GM23338 (cell line): ENCODE data around the gene ARID3A. TPM values are rescaled to one million over a fixed set of nuclear protein-coding genes. Genes with fewer than 3 reads are reported as not detected.

Source experiments
- ATAC-seq: fragments of 200-7000 bp; cut with Tn5 transposase; 3 replicates; pipeline ENCODE4 v1.9.1; 2020
- DNase-seq: peaks from one replicate; pipeline ENCODE4 v3.0.0-alpha.2; 2015; ENCODE audit warnings: low spot score
- H2AFZ ChIP-seq: fragments of 200-600 bp; sonication (generic); 2 replicates; pipeline ENCODE4 v1.8.0; 2016; ENCODE audit warnings: antibody characterized with exemption, mild to moderate bottlenecking, moderate library complexity
- H3F3A ChIP-seq: fragments of 200-600 bp; sonication (generic); replicated peaks from 2 replicates; pipeline ENCODE4 v1.8.0; 2017; ENCODE audit warnings: antibody characterized with exemption, mixed run types, low read depth
- H3K27ac ChIP-seq: fragments of 200-600 bp; sonication (generic); 2 replicates; pipeline ENCODE4 v1.6.1; 2016; ENCODE audit warnings: low read depth
- H3K27me3 ChIP-seq: fragments of 200-600 bp; sonication (generic); 2 replicates; pipeline ENCODE4 v1.8.0; 2016; ENCODE audit warnings: mild to moderate bottlenecking, mixed run types, moderate library complexity; ENCODE audit not compliant: insufficient read depth
- H3K36me3 ChIP-seq: fragments of 200-600 bp; sonication (generic); 2 replicates; pipeline ENCODE4 v1.8.0; 2016; ENCODE audit warnings: mild to moderate bottlenecking; ENCODE audit not compliant: insufficient read depth
- H3K4me1 ChIP-seq: fragments of 200-600 bp; sonication (generic); 2 replicates; pipeline ENCODE4 v1.8.0; 2016; ENCODE audit warnings: mild to moderate bottlenecking, moderate library complexity; ENCODE audit not compliant: insufficient read depth
- H3K4me2 ChIP-seq: fragments of 200-600 bp; sonication (generic); 2 replicates; pipeline ENCODE4 v1.7.1; 2017; ENCODE audit warnings: mixed run types
- H3K4me3 ChIP-seq: fragments of 200-600 bp; sonication (generic); 2 replicates; pipeline ENCODE4 v1.6.1; 2016; ENCODE audit warnings: mixed run types
- H3K79me2 ChIP-seq: fragments of 200-600 bp; sonication (generic); replicated peaks from 2 replicates; pipeline ENCODE4 v1.8.0; 2017; ENCODE audit warnings: mild to moderate bottlenecking; ENCODE audit not compliant: insufficient read depth
- H3K9me2 ChIP-seq: fragments of 200-600 bp; sonication (generic); 2 replicates; pipeline ENCODE4 v1.8.0; 2017; ENCODE audit not compliant: insufficient read depth
- H4K20me1 ChIP-seq: fragments of 200-600 bp; sonication (generic); replicated peaks from 2 replicates; pipeline ENCODE4 v1.8.0; 2017; ENCODE audit warnings: mild to moderate bottlenecking; ENCODE audit not compliant: insufficient read depth
- H3K27ac Mint-ChIP-seq: 2 replicates; pipeline ENCODE4 v1.8.0; 2020; ENCODE audit warnings: inconsistent platforms, mild to moderate bottlenecking, moderate library complexity, mixed read lengths
- H3K27me3 Mint-ChIP-seq: 3 replicates; pipeline ENCODE4 v1.8.0; 2022; ENCODE audit warnings: low read depth, mild to moderate bottlenecking, moderate library complexity, mixed read lengths, inconsistent platforms; ENCODE audit not compliant: insufficient read depth, poor library complexity
- H3K36me3 Mint-ChIP-seq: 3 replicates; pipeline ENCODE4 v1.8.0; 2021; ENCODE audit warnings: low read depth, mild to moderate bottlenecking, inconsistent platforms, moderate library complexity, mixed read lengths
- H3K4me1 Mint-ChIP-seq: 3 replicates; pipeline ENCODE4 v1.8.0; 2020; ENCODE audit warnings: mild to moderate bottlenecking, inconsistent platforms, mixed read lengths
- H3K4me3 Mint-ChIP-seq: 3 replicates; pipeline ENCODE4 v1.8.0; 2021; ENCODE audit warnings: moderate library complexity, mild to moderate bottlenecking, inconsistent platforms, mixed read lengths
- H3K9me3 Mint-ChIP-seq: 3 replicates; pipeline ENCODE4 v1.8.0; 2020; ENCODE audit warnings: moderate library complexity, mild to moderate bottlenecking, inconsistent platforms, mixed read lengths
- CREB1 ChIP-seq: fragments of 250-450 bp; sonication (Bioruptor Pico); IDR thresholded peaks from 2 replicates; pipeline ENCODE4 v1.5.0; 2020; ENCODE audit warnings: low read depth, mild to moderate bottlenecking, moderate library complexity
- EZH2 ChIP-seq: fragments of 200-600 bp; sonication (generic); IDR thresholded peaks from one replicate; pipeline ENCODE4 v1.8.0; 2017; ENCODE audit warnings: antibody characterized with exemption, mild to moderate bottlenecking, low read depth; ENCODE audit not compliant: unreplicated experiment
- EZH2phosphoT487 ChIP-seq: fragments of 200-600 bp; sonication (generic); IDR thresholded peaks from one replicate; pipeline ENCODE4 v1.8.1; 2018; ENCODE audit warnings: antibody characterized with exemption; ENCODE audit not compliant: unreplicated experiment
- JUNB ChIP-seq: IDR thresholded peaks from one replicate; pipeline ENCODE4 v1.6.1; 2016; ENCODE audit warnings: antibody characterized with exemption; ENCODE audit not compliant: unreplicated experiment
- NANOG ChIP-seq: IDR thresholded peaks from 2 replicates; pipeline ENCODE4 v1.6.1; 2016; ENCODE audit warnings: antibody characterized with exemption, borderline replicate concordance
- POLR2AphosphoS5 ChIP-seq: IDR thresholded peaks from 2 replicates; pipeline ENCODE4 v1.6.1; 2016; ENCODE audit warnings: antibody characterized with exemption, low read depth
- STAT1 ChIP-seq: IDR thresholded peaks from one replicate; pipeline ENCODE4 v1.6.1; 2016; ENCODE audit warnings: antibody characterized with exemption; ENCODE audit not compliant: unreplicated experiment
- ZNF114 ChIP-seq: fragments of 250-450 bp; sonication (Bioruptor Pico); IDR thresholded peaks from 2 replicates; pipeline ENCODE4 v1.5.0; 2020; ENCODE audit warnings: mild to moderate bottlenecking, moderate library complexity
- ZNF331 ChIP-seq: fragments of 250-450 bp; sonication (Bioruptor Pico); IDR thresholded peaks from 2 replicates; pipeline ENCODE4 v1.5.0; 2020; ENCODE audit warnings: low read depth, mild to moderate bottlenecking, moderate library complexity
- polyA plus RNA-seq: library from polyadenylated mRNA; unstranded; fragments of >200 nt; fragmentation: Nextera tagmentation; extraction: Ambion mirVana; gene quantifications from 2 replicates; pipeline ENCODE4 v1.2.1, GENCODE V29; 2016
- total RNA-seq: library from RNA; depleted of rRNA; stranded (reverse); fragments of >200 nt; shearing (Covaris generic); gene quantifications from 2 replicates; pipeline ENCODE4 v1.2.3, GENCODE V29; 2014
- TF ChIP-seq, protein P1 (sequence below): fragments of 250-450 bp; sonication (Bioruptor Pico); IDR thresholded peaks from 2 replicates; pipeline ENCODE4 v1.5.0; 2020; ENCODE audit warnings: mild to moderate bottlenecking, moderate library complexity
- TF ChIP-seq, protein P2 (sequence below): IDR thresholded peaks from one replicate; pipeline ENCODE4 v1.6.1; 2018; ENCODE audit warnings: antibody characterized with exemption; ENCODE audit not compliant: unreplicated experiment
- TF ChIP-seq, protein P3 (sequence below), 2 experiments: fragments of 200-600 bp in 1 of 2; sonication (generic) in 1 of 2; conservative IDR thresholded peaks; 2 replicates each; pipeline versions ENCODE4 v1.5.1 to v1.6.1; 2016 to 2017; ENCODE audit warnings: antibody characterized with exemption in 2 of 2, low read depth in 2 of 2, mild to moderate bottlenecking in 2 of 2, moderate library complexity in 1 of 2
- TF ChIP-seq, protein P4 (sequence below): IDR thresholded peaks from 2 replicates; pipeline ENCODE4 v1.6.1; 2016; ENCODE audit warnings: antibody characterized with exemption

Gene ARID3A
- total and polyA plus RNA-seq, 2 experiments from 2014 or later: 33.6 to 51.6 TPM

DNA sequence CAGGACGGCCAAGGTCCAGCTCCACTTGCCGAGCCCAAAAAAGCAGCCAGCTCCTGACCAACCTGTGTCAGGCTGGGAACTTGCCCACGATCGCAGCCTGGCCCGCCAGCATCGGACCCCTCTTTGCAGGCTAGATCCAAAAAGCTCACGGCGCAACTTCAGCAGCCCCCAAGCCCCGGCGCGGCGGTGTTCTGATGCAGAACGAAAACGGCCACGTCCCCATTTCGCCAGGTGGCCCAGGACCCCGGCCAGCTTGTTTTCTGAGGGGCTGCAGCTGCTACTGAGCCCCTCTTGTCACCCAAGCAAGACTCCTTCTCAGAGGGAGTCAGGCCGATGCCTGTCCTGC is 93.8 kb downstream of the ARID3A start:
- Mint-ChIP-seq H3K27me3 (peaks cover 18% of the 10 kb centered on the region), H3K36me3 (no peaks in the 10 kb centered on the region), H3K9me3 (peaks cover 3% of the 10 kb centered on the region; the same call in 2 of the 3 replicates), H3K27ac (no peak overlapping the region), H3K4me3 (peak overlapping the region; percentile 94), H3K4me1 (peaks cover 26% of the 10 kb centered on the region)
- TF ChIP-seq NANOG: no peak
- TF ChIP-seq, protein P1, sequence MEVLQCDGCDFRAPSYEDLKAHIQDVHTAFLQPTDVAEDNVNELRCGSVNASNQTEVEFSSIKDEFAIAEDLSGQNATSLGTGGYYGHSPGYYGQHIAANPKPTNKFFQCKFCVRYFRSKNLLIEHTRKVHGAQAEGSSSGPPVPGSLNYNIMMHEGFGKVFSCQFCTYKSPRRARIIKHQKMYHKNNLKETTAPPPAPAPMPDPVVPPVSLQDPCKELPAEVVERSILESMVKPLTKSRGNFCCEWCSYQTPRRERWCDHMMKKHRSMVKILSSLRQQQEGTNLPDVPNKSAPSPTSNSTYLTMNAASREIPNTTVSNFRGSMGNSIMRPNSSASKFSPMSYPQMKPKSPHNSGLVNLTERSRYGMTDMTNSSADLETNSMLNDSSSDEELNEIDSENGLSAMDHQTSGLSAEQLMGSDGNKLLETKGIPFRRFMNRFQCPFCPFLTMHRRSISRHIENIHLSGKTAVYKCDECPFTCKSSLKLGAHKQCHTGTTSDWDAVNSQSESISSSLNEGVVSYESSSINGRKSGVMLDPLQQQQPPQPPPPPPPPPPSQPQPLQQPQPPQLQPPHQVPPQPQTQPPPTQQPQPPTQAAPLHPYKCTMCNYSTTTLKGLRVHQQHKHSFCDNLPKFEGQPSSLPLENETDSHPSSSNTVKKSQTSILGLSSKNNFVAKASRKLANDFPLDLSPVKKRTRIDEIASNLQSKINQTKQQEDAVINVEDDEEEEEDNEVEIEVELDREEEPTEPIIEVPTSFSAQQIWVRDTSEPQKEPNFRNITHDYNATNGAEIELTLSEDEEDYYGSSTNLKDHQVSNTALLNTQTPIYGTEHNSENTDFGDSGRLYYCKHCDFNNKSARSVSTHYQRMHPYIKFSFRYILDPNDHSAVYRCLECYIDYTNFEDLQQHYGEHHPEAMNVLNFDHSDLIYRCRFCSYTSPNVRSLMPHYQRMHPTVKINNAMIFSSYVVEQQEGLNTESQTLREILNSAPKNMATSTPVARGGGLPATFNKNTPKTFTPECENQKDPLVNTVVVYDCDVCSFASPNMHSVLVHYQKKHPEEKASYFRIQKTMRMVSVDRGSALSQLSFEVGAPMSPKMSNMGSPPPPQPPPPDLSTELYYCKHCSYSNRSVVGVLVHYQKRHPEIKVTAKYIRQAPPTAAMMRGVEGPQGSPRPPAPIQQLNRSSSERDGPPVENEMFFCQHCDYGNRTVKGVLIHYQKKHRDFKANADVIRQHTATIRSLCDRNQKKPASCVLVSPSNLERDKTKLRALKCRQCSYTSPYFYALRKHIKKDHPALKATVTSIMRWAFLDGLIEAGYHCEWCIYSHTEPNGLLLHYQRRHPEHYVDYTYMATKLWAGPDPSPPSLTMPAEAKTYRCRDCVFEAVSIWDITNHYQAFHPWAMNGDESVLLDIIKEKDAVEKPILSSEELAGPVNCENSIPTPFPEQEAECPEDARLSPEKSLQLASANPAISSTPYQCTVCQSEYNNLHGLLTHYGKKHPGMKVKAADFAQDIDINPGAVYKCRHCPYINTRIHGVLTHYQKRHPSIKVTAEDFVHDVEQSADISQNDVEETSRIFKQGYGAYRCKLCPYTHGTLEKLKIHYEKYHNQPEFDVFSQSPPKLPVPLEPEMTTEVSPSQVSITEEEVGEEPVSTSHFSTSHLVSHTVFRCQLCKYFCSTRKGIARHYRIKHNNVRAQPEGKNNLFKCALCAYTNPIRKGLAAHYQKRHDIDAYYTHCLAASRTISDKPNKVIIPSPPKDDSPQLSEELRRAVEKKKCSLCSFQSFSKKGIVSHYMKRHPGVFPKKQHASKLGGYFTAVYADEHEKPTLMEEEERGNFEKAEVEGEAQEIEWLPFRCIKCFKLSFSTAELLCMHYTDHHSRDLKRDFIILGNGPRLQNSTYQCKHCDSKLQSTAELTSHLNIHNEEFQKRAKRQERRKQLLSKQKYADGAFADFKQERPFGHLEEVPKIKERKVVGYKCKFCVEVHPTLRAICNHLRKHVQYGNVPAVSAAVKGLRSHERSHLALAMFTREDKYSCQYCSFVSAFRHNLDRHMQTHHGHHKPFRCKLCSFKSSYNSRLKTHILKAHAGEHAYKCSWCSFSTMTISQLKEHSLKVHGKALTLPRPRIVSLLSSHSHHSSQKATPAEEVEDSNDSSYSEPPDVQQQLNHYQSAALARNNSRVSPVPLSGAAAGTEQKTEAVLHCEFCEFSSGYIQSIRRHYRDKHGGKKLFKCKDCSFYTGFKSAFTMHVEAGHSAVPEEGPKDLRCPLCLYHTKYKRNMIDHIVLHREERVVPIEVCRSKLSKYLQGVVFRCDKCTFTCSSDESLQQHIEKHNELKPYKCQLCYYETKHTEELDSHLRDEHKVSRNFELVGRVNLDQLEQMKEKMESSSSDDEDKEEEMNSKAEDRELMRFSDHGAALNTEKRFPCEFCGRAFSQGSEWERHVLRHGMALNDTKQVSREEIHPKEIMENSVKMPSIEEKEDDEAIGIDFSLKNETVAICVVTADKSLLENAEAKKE (CRISPR knock-in tag): no peak
- no peak for TF ChIP-seq EZH2
- TF ChIP-seq POLR2AphosphoS5: no peak
- TF ChIP-seq STAT1: no peak
- TF ChIP-seq, protein P2, sequence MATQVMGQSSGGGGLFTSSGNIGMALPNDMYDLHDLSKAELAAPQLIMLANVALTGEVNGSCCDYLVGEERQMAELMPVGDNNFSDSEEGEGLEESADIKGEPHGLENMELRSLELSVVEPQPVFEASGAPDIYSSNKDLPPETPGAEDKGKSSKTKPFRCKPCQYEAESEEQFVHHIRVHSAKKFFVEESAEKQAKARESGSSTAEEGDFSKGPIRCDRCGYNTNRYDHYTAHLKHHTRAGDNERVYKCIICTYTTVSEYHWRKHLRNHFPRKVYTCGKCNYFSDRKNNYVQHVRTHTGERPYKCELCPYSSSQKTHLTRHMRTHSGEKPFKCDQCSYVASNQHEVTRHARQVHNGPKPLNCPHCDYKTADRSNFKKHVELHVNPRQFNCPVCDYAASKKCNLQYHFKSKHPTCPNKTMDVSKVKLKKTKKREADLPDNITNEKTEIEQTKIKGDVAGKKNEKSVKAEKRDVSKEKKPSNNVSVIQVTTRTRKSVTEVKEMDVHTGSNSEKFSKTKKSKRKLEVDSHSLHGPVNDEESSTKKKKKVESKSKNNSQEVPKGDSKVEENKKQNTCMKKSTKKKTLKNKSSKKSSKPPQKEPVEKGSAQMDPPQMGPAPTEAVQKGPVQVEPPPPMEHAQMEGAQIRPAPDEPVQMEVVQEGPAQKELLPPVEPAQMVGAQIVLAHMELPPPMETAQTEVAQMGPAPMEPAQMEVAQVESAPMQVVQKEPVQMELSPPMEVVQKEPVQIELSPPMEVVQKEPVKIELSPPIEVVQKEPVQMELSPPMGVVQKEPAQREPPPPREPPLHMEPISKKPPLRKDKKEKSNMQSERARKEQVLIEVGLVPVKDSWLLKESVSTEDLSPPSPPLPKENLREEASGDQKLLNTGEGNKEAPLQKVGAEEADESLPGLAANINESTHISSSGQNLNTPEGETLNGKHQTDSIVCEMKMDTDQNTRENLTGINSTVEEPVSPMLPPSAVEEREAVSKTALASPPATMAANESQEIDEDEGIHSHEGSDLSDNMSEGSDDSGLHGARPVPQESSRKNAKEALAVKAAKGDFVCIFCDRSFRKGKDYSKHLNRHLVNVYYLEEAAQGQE: no peak
- TF ChIP-seq CREB1: no peak
- TF ChIP-seq ZNF114: no peak
- TF ChIP-seq, protein P3, sequence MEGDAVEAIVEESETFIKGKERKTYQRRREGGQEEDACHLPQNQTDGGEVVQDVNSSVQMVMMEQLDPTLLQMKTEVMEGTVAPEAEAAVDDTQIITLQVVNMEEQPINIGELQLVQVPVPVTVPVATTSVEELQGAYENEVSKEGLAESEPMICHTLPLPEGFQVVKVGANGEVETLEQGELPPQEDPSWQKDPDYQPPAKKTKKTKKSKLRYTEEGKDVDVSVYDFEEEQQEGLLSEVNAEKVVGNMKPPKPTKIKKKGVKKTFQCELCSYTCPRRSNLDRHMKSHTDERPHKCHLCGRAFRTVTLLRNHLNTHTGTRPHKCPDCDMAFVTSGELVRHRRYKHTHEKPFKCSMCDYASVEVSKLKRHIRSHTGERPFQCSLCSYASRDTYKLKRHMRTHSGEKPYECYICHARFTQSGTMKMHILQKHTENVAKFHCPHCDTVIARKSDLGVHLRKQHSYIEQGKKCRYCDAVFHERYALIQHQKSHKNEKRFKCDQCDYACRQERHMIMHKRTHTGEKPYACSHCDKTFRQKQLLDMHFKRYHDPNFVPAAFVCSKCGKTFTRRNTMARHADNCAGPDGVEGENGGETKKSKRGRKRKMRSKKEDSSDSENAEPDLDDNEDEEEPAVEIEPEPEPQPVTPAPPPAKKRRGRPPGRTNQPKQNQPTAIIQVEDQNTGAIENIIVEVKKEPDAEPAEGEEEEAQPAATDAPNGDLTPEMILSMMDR (conservative IDR thresholded peaks at IDR 0.05; ENCODE audit: low read depth in 2 of 2): no peak
- no peak for TF ChIP-seq ZNF331
- no peak for TF ChIP-seq JUNB
- no peak for TF ChIP-seq EZH2phosphoT487
- TF ChIP-seq, protein P4, sequence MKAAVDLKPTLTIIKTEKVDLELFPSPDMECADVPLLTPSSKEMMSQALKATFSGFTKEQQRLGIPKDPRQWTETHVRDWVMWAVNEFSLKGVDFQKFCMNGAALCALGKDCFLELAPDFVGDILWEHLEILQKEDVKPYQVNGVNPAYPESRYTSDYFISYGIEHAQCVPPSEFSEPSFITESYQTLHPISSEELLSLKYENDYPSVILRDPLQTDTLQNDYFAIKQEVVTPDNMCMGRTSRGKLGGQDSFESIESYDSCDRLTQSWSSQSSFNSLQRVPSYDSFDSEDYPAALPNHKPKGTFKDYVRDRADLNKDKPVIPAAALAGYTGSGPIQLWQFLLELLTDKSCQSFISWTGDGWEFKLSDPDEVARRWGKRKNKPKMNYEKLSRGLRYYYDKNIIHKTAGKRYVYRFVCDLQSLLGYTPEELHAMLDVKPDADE: no peak
- peak overlapping the region; percentile 39; the same call in 1 of the 2 replicates for H3K27ac ChIP-seq
- DNase-seq (no peak), ATAC-seq (no peak)
- H3F3A ChIP-seq: peaks cover 14% of the 10 kb centered on the region; the same call in 1 of the 2 replicates
- peaks cover 8% of the 10 kb centered on the region; the same call in 1 of the 2 replicates for H3K4me1 ChIP-seq
- peaks cover 15% of the 10 kb centered on the region for H4K20me1 ChIP-seq
- no peaks in the 10 kb centered on the region for H3K27me3 ChIP-seq
- no peaks in the 10 kb centered on the region for H3K36me3 ChIP-seq
- H2AFZ ChIP-seq: no peak overlapping the region
- peak overlapping the region; percentile 91 for H3K4me3 ChIP-seq
- H3K79me2 ChIP-seq: peaks cover 62% of the 10 kb centered on the region
- peak overlapping the region; percentile 87 for H3K4me2 ChIP-seq
- H3K9me2 ChIP-seq: no peaks in the 10 kb centered on the region
